Measurements from ENCODE around the gene BMI1.

Gene BMI1

DNA sequence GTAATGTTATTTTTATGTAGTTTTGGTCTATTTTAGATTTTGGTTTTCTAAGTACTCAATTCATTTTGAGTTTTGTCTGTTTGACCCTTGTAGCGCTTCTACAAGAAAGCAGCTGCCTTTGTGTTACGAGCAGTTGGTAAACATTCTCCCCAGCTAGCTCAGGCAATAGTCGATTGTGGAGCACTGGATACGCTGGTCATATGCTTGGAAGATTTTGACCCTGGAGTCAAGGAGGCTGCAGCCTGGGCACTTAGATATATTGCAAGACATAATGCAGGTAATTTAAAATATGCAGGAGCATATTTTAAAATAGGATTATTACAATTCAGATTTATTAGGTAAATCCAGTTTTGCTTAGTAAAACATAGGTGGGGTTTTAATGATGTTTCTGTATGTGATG is 47.5 kb downstream of the BMI1 start:
- DNase-seq (ENCODE audit: low read depth): no peak

DNA sequence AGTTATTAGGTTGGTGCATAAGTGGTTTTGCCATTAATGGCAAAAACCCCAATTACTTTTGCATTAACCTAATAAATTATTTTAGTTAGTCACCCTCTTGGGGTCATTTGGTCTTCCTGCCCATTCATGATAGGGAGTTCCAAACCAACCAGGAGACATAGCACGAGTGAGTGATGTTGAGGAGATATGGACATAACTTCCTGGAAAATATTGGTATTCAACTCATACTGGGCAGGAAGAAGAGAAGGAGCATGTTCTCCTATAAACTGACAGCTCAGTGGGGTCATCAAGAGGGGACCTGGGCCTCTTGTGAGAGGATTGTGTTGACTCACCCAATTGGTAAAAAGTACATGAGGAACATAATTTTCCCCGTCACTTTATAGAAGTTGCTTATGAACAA is 48.1 kb downstream of the BMI1 start:
- no peak for DNase-seq (ENCODE audit: low read depth)

DNA sequence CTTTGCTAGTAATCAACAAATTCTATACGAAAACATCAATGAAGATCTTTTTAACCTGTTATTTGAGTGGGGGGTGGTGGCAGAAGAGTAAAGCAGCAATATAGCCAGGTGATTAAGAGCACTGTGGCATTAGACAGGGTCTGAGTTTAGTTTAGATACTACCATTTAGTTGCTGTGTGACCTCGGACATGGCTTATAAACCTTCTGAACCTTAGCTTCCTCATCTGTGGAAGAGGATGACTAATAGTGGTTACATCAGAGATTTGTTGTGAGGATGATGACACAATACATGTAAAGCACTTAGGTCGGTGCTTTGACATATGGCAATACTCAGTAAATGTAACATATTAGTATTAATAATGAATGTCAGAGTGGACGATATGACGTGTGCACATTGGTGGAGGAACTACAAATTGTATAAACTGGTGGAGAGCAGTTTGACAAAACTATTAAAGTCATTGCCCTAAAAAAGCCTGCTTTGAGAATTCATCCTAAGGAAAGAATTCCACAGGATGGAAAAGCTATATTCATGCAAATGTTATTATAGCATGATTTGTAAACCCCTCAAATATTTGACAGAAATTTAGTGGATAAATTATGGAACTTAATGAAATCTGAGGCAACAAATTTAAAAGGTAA is 48.7 kb downstream of the BMI1 start:
- peak; percentile 16 for DNase-seq (ENCODE audit: low read depth)

DNA sequence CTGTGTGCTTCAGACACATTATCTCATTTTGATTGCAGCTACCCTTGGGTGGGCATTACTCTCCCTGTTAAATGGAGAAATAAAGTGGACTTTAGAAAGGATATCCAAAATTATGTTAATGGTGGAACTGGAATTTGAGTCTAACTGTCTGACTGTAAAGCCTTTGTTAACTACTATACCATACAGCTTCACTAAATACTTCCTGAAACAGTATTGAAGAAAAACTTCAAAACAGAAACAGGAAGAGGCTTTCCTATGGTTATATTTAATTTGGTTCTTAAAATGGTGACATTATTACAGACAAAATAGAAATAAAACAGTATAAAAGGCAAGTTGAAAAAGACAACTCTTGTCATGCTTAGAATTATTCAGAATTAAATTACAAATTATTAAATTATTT is 49.4 kb downstream of the BMI1 start:
- DNase-seq (ENCODE audit: low read depth): no peak

DNA sequence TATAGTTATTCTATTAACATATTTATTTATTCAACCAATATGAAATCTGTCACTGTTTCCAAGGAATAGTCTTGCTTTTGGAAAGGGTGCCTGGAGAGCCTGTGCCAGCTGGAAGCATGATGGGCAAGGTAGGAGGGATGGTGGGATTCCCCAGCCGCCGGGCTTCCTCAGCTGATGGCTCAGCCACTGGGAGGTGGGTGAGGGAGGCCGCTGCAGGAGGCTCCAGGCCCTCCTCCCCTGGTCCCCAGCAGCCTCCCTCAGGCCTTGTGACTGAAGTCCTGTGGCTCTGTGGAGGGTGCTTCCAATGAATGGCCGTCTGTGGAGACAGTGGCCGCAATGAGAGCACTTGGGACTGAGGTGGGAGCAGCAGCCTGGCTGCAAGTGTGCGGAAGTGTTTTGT is 51.4 kb downstream of the BMI1 start:
- no peak for DNase-seq (ENCODE audit: low read depth)

DNA sequence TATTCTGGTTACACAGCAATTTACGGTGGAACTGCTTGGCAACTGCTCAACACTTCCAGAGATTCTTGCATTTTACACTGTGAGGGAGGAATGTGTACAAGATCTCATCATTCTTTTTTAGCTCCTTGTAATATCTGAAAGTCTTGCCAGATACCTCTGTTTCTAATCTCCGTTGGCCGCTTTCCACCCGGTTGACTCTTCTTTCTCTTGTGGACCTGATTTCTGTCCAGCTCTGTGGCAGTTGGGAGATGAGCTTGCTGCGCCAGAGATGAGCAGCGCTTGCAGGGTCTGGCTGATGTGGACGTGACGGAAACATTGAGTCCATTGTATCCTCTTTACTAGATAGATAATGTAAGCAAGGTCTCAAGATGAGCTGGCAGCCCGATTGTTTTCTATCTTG is 52.0 kb downstream of the BMI1 start:
- DNase-seq (ENCODE audit: low read depth): no peak

DNA sequence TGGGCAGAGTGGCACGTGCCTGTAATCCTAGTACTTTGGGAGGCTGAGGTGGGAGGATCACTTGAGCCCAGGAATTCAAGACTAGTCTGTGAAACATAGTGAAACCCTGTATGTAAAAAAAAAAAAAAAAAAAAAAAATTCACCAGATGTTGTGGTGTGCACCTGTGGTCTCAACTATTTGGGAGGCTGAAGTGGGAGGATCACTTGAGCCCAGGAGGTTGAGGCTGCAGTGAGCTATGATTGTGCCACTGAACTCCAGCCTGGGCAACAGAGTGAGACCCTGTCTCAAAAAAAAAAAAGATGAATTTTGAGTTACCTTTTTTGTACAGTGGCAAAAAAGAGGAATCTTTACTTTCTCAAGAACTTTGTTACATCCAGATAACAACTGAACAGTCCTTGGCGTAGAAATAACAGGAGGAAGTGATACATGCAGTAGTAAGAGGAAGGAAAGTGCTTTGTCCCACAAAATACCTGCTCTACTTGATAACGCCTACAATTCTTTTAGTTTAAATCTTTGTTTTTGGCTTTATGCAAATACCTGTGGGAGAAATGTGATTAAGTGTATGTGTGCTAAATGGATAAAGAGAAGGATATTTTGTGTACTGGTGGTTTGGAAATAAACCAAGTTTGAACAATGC is 53.7 kb downstream of the BMI1 start:
- DNase-seq (ENCODE audit: low read depth): no peak

DNA sequence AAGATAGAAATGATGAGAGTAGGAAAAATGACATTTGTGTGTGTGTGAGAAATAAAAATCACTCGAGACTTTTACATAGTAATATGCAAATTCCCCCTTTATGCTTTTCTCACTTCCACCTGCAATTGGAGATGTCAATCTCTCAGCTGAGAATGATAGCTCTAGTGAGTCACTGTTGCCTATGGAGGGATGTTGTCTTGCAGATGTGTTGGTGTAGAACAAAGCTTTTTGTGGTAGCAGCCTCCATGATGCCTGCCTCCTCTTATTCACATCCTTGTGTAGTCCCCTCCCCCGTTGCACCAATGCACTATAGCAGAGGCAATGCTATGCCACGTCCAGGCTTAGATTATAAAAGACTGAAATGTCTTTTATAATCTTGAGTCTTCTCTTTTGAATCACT is 58.2 kb downstream of the BMI1 start:
- no peak for DNase-seq (ENCODE audit: low read depth)
